HEK293 (cell line): ENCODE measurements around the gene SIRT7.

Source experiments
- BCL11A ChIP-seq: fragments of 450-650 bp; formaldehyde crosslinking; IDR thresholded peaks from 2 replicates; pipeline ENCODE4 v1.5.1; 2016; ENCODE audit warnings: low read depth, missing biosample characterization, missing genetic modification characterization
- BCL11B ChIP-seq: fragments of 450-650 bp; formaldehyde crosslinking; IDR thresholded peaks from 2 replicates; pipeline ENCODE4 v1.5.1; 2016; ENCODE audit warnings: low read depth, missing biosample characterization, missing genetic modification characterization
- ELK4 ChIP-seq: IDR thresholded peaks from 2 replicates; pipeline ENCODE4 v1.6.1; 2011; ENCODE audit warnings: mild to moderate bottlenecking, low read depth, low read length, borderline replicate concordance
- GLIS1 ChIP-seq: fragments of 450-650 bp; formaldehyde crosslinking; IDR thresholded peaks from 2 replicates; pipeline ENCODE4 v1.5.1; 2016; ENCODE audit warnings: missing biosample characterization, missing genetic modification characterization
- GLIS2 ChIP-seq: fragments of 450-650 bp; formaldehyde crosslinking; IDR thresholded peaks from 2 replicates; pipeline ENCODE4 v1.5.1; 2016; ENCODE audit warnings: missing biosample characterization, missing genetic modification characterization
- KLF16 ChIP-seq: fragments of 450-650 bp; formaldehyde crosslinking; IDR thresholded peaks from 2 replicates; pipeline ENCODE4 v1.5.1; 2017; ENCODE audit warnings: missing biosample characterization, missing genetic modification characterization
- PBX3 ChIP-seq: sonication (generic); formaldehyde crosslinking; IDR thresholded peaks from 2 replicates; pipeline ENCODE4 v1.8.1; 2022; ENCODE audit warnings: mild to moderate bottlenecking, moderate library complexity, missing genetic modification reagents
- SCRT2 ChIP-seq: fragments of 450-650 bp; formaldehyde crosslinking; IDR thresholded peaks from 2 replicates; pipeline ENCODE4 v1.5.1; 2016; ENCODE audit warnings: missing biosample characterization, missing genetic modification characterization
- TRIM28 ChIP-seq: IDR thresholded peaks from 2 replicates; pipeline ENCODE4 v1.6.1; 2011; ENCODE audit warnings: low read length, control low read depth, borderline replicate concordance
- YY2 ChIP-seq: fragments of 450-650 bp; formaldehyde crosslinking; IDR thresholded peaks from 2 replicates; pipeline ENCODE4 v1.5.1; 2016; ENCODE audit warnings: missing biosample characterization, missing genetic modification characterization
- ZBTB17 ChIP-seq: fragments of 450-650 bp; formaldehyde crosslinking; IDR thresholded peaks from 2 replicates; pipeline ENCODE4 v1.5.1; 2016; ENCODE audit warnings: missing biosample characterization, missing genetic modification characterization
- ZBTB21 ChIP-seq: fragments of 450-650 bp; formaldehyde crosslinking; IDR thresholded peaks from 2 replicates; pipeline ENCODE4 v1.5.1; 2017; ENCODE audit warnings: missing biosample characterization, missing genetic modification characterization
- ZNF112 ChIP-seq: fragments of 450-650 bp; formaldehyde crosslinking; IDR thresholded peaks from 2 replicates; pipeline ENCODE4 v1.5.0; 2017; ENCODE audit warnings: missing biosample characterization, missing genetic modification characterization
- ZNF146 ChIP-seq: fragments of 450-650 bp; formaldehyde crosslinking; IDR thresholded peaks from 2 replicates; pipeline ENCODE4 v1.5.1; 2016; ENCODE audit warnings: missing biosample characterization, missing genetic modification characterization
- ZNF16 ChIP-seq: fragments of 450-650 bp; formaldehyde crosslinking; IDR thresholded peaks from 2 replicates; pipeline ENCODE4 v1.5.1; 2016; ENCODE audit warnings: low read depth, missing biosample characterization, missing genetic modification characterization
- ZNF19 ChIP-seq: fragments of 450-650 bp; formaldehyde crosslinking; IDR thresholded peaks from 2 replicates; pipeline ENCODE4; 2016; ENCODE audit warnings: missing biosample characterization, missing genetic modification characterization, low read depth
- ZNF211 ChIP-seq: fragments of 450-650 bp; formaldehyde crosslinking; IDR thresholded peaks from 2 replicates; pipeline ENCODE4 v1.5.1; 2016; ENCODE audit warnings: low read depth, missing biosample characterization, missing genetic modification characterization
- ZNF239 ChIP-seq: fragments of 450-650 bp; formaldehyde crosslinking; IDR thresholded peaks from 2 replicates; pipeline ENCODE4 v1.5.1; 2016; ENCODE audit warnings: missing biosample characterization, missing genetic modification characterization
- ZNF335 ChIP-seq: fragments of 450-650 bp; formaldehyde crosslinking; conservative IDR thresholded peaks from 2 replicates; pipeline ENCODE4 v1.5.1; 2016; ENCODE audit warnings: missing biosample characterization, missing genetic modification characterization
- ZNF362 ChIP-seq: fragments of 450-650 bp; formaldehyde crosslinking; IDR thresholded peaks from 2 replicates; pipeline ENCODE4 v1.5.1; 2016; ENCODE audit warnings: missing biosample characterization, missing genetic modification characterization
- ZNF473 ChIP-seq: fragments of 450-650 bp; formaldehyde crosslinking; IDR thresholded peaks from 2 replicates; pipeline ENCODE4 v1.5.1; 2017; ENCODE audit warnings: missing biosample characterization, missing genetic modification characterization
- ZNF518A ChIP-seq: fragments of 450-650 bp; formaldehyde crosslinking; conservative IDR thresholded peaks from 2 replicates; pipeline ENCODE4 v1.5.1; 2016; ENCODE audit warnings: low read depth, missing biosample characterization, missing genetic modification characterization
- ZNF548 ChIP-seq: fragments of 450-650 bp; formaldehyde crosslinking; IDR thresholded peaks from 2 replicates; pipeline ENCODE4 v1.5.1; 2016; ENCODE audit warnings: missing biosample characterization, missing genetic modification characterization
- ZNF549 ChIP-seq: fragments of 450-650 bp; IDR thresholded peaks from 2 replicates; pipeline ENCODE4 v1.5.1; 2018; ENCODE audit warnings: missing biosample characterization, missing genetic modification characterization, mild to moderate bottlenecking, inconsistent platforms, moderate library complexity
- ZNF561 ChIP-seq: fragments of 450-650 bp; IDR thresholded peaks from 2 replicates; pipeline ENCODE4 v1.5.1; 2018; ENCODE audit warnings: missing biosample characterization, missing genetic modification characterization, borderline replicate concordance
- ZNF571 ChIP-seq: fragments of 450-650 bp; formaldehyde crosslinking; IDR thresholded peaks from 2 replicates; pipeline ENCODE4 v1.5.0; 2017; ENCODE audit warnings: missing biosample characterization, missing genetic modification characterization
- ZNF623 ChIP-seq: fragments of 450-650 bp; formaldehyde crosslinking; IDR thresholded peaks from 2 replicates; pipeline ENCODE4 v1.5.1; 2016; ENCODE audit warnings: missing biosample characterization, missing genetic modification characterization
- ZNF624 ChIP-seq: fragments of 450-650 bp; formaldehyde crosslinking; IDR thresholded peaks from 2 replicates; pipeline ENCODE4 v1.5.1; 2017; ENCODE audit warnings: missing biosample characterization, missing genetic modification characterization
- ZNF626 ChIP-seq: fragments of 450-650 bp; sonication (Bioruptor Pico); formaldehyde crosslinking; IDR thresholded peaks from 2 replicates; pipeline ENCODE4 v1.5.1; 2018; ENCODE audit warnings: missing biosample characterization, missing genetic modification characterization, inconsistent platforms
- ZNF830 ChIP-seq: fragments of 450-650 bp; IDR thresholded peaks from 2 replicates; pipeline ENCODE4 v1.5.0; 2018; ENCODE audit warnings: missing biosample characterization, missing genetic modification characterization, low read depth, mild to moderate bottlenecking, moderate library complexity
- TF ChIP-seq, protein P1 (sequence below): fragments of 450-650 bp; formaldehyde crosslinking; IDR thresholded peaks from 2 replicates; pipeline ENCODE4 v1.5.1; 2017; ENCODE audit warnings: missing biosample characterization, mild to moderate bottlenecking, missing genetic modification characterization, moderate library complexity

Gene SIRT7

DNA sequence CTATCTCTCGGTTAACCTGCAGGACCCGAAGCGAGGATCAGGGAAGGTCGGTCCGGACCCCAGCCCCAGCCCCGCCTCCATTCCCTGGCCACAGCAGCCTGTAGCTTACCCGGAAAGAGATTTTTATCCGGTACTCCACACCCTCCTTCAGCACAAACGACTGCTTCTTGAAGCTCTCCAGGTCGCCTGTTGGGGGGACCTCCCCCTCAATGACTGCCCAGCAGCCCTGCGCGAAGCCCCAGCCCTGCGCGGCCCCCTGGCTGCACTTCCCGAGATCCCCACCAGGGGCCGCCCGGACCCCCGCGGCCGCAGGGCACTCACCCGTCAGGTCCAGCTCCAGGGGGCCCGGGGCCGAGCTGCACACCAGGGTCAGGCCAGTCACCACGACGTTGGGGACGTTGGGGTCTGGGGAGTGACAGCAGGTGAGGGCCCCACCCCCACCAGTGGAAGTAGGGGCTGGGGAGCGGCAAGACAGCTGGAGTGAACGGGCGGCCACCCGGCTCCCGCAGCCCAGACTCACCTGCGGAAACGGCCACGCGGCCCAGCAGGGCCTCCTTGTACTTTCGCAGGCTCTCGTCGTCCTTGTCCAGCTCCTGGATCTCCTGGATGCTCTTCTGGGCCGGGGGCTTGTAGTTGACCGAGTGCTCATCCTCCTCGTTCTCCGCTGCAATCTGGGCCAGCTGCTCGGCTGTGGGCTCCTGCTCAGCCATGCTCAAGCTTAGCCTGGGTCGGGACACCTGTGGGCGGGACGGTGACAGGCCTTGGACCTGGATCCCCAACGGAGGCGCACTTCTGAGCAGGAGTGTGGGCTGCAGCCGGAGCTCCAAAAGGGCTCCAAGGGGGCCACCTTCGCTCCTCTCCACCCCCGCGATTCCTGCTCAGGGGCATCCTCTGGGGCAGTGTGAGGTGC, 48.5 kb downstream of the SIRT7 start (continued):
- TF ChIP-seq ZNF362 (tag by site-specific recombination), result no peak
- no peak for TF ChIP-seq ZNF624 (tag by site-specific recombination)
- no peak for TF ChIP-seq ZNF112 (tag by site-specific recombination)
- TF ChIP-seq KLF16, result no peak
- no peak for TF ChIP-seq ZNF561
- peak; percentile 96 for TF ChIP-seq GLIS2 (tag by site-specific recombination)
- TF ChIP-seq ZNF518A, result no peak
- TF ChIP-seq ZNF623 (tag by site-specific recombination), result 0 out of 2 replicates have a peak, but pooled peaks have one; percentile 7
- peak; percentile 57; the same call in 1 of the 2 replicates for TF ChIP-seq ZBTB17 (tag by site-specific recombination)
- TF ChIP-seq ZNF146 (tag by site-specific recombination), result 0 out of 2 replicates have a peak, but pooled peaks have one; percentile 7
- TF ChIP-seq PBX3 (CRISPR knock-in tag), result no peak
- TF ChIP-seq ZNF335 (tag by site-specific recombination), result no peak; the same call in 1 of the 2 replicates
- TF ChIP-seq ZNF571 (tag by site-specific recombination), result no peak
- peak; percentile 93 for TF ChIP-seq BCL11A
- TF ChIP-seq ZNF626, result no peak
- TF ChIP-seq ZNF19 (tag by site-specific recombination), result no peak
- no peak for TF ChIP-seq ZNF549
- TF ChIP-seq ZBTB21 (tag by site-specific recombination), result no peak
- no peak for TF ChIP-seq ZNF16 (tag by site-specific recombination)
- no peak for TF ChIP-seq ELK4
- no peak for TF ChIP-seq ZNF548 (tag by site-specific recombination)
- TF ChIP-seq, protein P1, sequence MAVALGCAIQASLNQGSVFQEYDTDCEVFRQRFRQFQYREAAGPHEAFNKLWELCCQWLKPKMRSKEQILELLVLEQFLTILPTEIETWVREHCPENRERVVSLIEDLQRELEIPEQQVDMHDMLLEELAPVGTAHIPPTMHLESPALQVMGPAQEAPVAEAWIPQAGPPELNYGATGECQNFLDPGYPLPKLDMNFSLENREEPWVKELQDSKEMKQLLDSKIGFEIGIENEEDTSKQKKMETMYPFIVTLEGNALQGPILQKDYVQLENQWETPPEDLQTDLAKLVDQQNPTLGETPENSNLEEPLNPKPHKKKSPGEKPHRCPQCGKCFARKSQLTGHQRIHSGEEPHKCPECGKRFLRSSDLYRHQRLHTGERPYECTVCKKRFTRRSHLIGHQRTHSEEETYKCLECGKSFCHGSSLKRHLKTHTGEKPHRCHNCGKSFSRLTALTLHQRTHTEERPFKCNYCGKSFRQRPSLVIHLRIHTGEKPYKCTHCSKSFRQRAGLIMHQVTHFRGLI (tag by site-specific recombination), result no peak
- peak; percentile 97 for TF ChIP-seq GLIS1
- peak; percentile 95 for TF ChIP-seq SCRT2 (tag by site-specific recombination)
- no peak for TF ChIP-seq YY2
- no peak for TF ChIP-seq ZNF239 (tag by site-specific recombination)
- no peak for TF ChIP-seq ZNF830 (tag by site-specific recombination)
- no peak for TF ChIP-seq ZNF211 (tag by site-specific recombination)
- TF ChIP-seq ZNF473 (tag by site-specific recombination), result no peak
- peak; percentile 95 for TF ChIP-seq BCL11B (tag by site-specific recombination)
- no peak for TF ChIP-seq TRIM28
